A673 (cell line): ENCODE measurements around the gene TIRAP.

Experiments
- CTCF ChIP-seq: fragments of 300-800, 200-600 bp; sonication (generic); conservative IDR thresholded peaks from 2 replicates; pipeline ENCODE4 v1.5.1; 2017; ENCODE audit warnings: low read depth, mild to moderate bottlenecking, antibody characterized with exemption, low read length, moderate library complexity, mixed read lengths
- EZH2 ChIP-seq: fragments of 200-600 bp; sonication (generic); IDR thresholded peaks from 2 replicates; pipeline ENCODE4 v1.6.1; 2017; ENCODE audit warnings: borderline replicate concordance, low read depth, mild to moderate bottlenecking, mixed read lengths, antibody characterized with exemption, low read length; ENCODE audit not compliant: poor library complexity, severe bottlenecking

- no peak for TF ChIP-seq CTCF
- TF ChIP-seq EZH2, result no peak
Observed at GRCh38 chr11:126341760-126342161, 58.9 kb downstream of the TIRAP start.
